Stimulated activated naive CD8-positive, alpha-beta T cell treated with anti-CD3 and anti-CD28 coated beads, Interleukin-15, amount 100 ng/mL, for 72 hours (primary cell): ENCODE results near the gene TSEN34.
A peak's percentile ranks its signal among the peaks of the same experiment; 100 is the strongest.

Experiments
- ATAC-seq: fragments of 150-1000 bp; cut with Tn5 transposase; 2 replicates; pipeline ENCODE4 v1.10.0; 2021; ENCODE audit warnings: mild to moderate bottlenecking, moderate library complexity
- DNase-seq, 2 donors: peaks; one replicate each; pipeline ENCODE4 v3.0.0; 2021 to 2022
- H3K27ac Mint-ChIP-seq, 2 donors: one replicate each; pipeline ENCODE4 v1.8.0; 2022; ENCODE audit warnings: mild to moderate bottlenecking in 2 of 2, mixed read lengths in 2 of 2, moderate library complexity in 2 of 2
- H3K27me3 Mint-ChIP-seq: one replicate; pipeline ENCODE4 v1.8.0; 2022; ENCODE audit warnings: mixed read lengths
- H3K4me1 Mint-ChIP-seq: one replicate; pipeline ENCODE4 v1.8.0; 2022; ENCODE audit warnings: mild to moderate bottlenecking, mixed read lengths
- H3K4me3 Mint-ChIP-seq, 2 donors: one replicate each; pipeline ENCODE4 v1.8.0; 2022; ENCODE audit warnings: mild to moderate bottlenecking in 2 of 2, mixed read lengths in 2 of 2, moderate library complexity in 1 of 2
- H3K9me3 Mint-ChIP-seq, 2 donors: one replicate each; pipeline ENCODE4 v1.8.0; 2022; ENCODE audit warnings: mixed read lengths in 2 of 2

TSEN34 gene

DNA sequence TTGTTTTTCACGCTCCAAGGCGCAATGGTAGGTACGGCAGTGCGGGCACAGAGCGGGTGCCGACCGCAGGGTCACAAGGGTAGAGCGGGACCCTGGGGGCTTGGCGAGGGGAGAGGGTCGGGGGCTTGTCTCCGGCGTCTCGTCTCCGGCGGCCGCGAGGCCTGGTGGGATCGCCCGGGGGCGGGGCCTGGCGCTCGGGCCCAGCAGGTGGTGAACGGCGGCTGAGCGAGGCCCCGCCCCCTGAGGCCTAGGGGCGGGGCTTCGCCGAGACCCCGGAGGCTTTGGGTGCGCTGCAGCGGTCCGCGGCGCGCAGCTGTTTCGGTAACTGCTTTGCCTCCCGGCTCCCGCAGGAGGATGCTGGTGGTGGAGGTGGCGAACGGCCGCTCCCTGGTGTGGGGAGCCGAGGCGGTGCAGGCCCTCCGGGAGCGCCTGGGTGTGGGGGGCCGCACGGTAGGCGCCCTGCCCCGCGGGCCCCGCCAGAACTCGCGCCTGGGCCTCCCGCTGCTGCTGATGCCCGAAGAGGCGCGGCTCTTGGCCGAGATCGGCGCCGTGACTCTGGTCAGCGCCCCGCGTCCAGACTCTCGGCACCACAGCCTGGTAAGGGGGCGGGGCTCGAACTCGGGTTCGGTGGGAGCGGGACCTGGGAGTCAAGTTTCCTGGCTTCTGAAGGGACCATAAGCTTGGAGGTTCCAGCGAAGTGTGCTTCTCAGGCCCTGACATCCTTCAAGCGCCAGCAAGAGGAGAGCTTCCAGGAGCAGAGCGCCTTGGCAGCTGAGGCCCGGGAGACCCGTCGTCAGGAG, at the start of gene TSEN34:
TSS of gene TSEN34 (plus strand) at position 298 of the 800 bp plus-strand sequence. CDS start at position 355, 57 bp downstream.
- H3K27ac Mint-ChIP-seq, result peak within 1 kb of the TSS; percentile 99
- H3K4me3 Mint-ChIP-seq, result peak within 1 kb of the TSS; percentile 88 to 90
- H3K9me3 Mint-ChIP-seq, result no peaks in the 10 kb centered on the region
- peak; percentile 90 to 93 for DNase-seq
- H3K27me3 Mint-ChIP-seq, result no peaks in the 10 kb centered on the region
- peak; percentile 45 for ATAC-seq
- H3K4me1 Mint-ChIP-seq, result peaks cover 48% of the 10 kb centered on the region

DNA sequence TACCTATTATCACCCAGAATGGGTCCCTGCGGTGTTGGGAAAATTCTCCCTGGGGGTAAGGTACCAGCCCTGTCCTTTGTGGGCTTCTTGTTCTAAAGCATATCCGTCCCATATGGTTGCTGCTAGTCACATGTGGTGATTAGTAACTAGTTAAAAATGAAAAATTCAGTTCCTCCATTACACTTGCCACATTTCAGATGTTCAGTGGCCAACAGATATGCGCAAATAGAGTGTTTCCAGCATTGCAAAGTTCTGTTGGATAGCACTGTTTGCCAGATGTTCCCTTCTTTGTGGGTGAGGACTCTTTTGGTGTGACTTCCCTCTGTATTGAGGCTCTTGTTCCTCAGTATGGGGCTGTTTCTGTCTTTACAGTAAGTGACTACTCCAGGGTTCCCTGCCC, 49.8 kb upstream of the TSEN34 start:
- H3K27ac Mint-ChIP-seq, result no peak overlapping the region
- ATAC-seq, result no peak
- no peaks in the 10 kb centered on the region for H3K27me3 Mint-ChIP-seq
- H3K4me1 Mint-ChIP-seq, result peaks cover 54% of the 10 kb centered on the region
- no peak for DNase-seq
- H3K4me3 Mint-ChIP-seq, result no peak overlapping the region
- H3K9me3 Mint-ChIP-seq, result no peaks in the 10 kb centered on the region

DNA sequence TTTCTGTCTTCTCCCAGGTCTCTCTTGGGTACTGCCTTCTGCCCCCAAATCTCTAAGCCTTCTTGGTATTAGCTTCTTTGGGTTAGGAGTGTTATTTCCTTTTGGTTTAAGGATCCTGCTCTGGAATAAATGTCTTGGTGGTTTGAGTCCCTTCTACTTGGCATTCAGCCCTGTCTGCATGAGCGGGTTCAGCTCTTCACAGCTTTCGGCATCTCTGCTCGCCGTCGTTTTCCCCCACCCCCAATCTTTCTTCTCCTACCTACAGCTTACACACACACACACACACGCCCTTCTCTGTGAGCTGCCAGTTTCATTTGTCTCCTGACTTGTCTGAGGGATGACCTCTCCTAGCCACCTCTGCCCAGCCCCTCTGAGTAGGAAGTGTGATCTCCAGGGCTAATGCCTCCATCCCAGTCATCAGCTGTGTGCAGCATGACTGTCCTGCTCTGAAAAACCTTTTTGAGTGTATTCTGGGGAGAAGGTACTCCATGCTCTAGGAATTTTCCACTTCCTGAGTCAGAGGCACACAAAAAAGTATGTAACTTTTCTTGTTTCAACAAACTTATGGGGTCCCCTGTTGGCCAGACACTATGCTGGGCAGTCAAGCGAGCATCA, 48.8 kb upstream of the TSEN34 start:
- Mint-ChIP-seq H3K27ac (no peak overlapping the region), H3K27me3 (no peaks in the 10 kb centered on the region), H3K4me1 (peaks cover 49% of the 10 kb centered on the region), H3K4me3 (no peak overlapping the region), H3K9me3 (no peaks in the 10 kb centered on the region)
- ATAC-seq (no peak), DNase-seq (no peak)

DNA sequence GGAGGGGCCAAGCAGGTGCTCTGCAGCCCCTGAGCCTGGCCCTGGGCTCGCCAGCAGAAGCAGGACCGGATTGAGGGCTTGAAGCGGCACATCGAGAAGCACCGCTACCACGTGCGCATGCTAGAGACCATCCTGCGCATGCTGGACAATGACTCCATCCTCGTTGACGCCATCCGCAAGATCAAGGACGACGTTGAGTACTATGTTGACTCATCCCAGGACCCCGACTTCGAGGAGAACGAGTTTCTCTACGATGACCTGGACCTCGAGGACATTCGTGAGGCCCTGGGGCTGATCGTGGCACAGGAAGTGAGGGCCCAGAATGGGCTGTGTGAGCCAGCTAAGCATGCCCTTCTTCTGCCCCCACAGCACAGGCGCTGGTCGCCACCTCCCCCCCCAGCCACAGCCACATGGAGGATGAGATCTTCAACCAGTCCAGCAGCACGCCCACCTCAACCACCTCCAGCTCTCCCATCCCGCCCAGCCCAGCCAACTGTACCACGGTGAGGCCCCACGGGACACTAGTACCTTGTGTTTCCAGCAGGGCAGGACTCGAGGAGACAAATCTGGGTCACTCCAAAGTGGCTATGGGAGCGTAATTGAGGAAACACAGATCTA, 45.5 kb upstream of the TSEN34 start:
- Mint-ChIP-seq H3K27ac (no peak overlapping the region), H3K9me3 (no peaks in the 10 kb centered on the region), H3K4me1 (peaks cover 25% of the 10 kb centered on the region), H3K27me3 (no peaks in the 10 kb centered on the region), H3K4me3 (no peak overlapping the region)
- ATAC-seq (no peak), DNase-seq (no peak)

DNA sequence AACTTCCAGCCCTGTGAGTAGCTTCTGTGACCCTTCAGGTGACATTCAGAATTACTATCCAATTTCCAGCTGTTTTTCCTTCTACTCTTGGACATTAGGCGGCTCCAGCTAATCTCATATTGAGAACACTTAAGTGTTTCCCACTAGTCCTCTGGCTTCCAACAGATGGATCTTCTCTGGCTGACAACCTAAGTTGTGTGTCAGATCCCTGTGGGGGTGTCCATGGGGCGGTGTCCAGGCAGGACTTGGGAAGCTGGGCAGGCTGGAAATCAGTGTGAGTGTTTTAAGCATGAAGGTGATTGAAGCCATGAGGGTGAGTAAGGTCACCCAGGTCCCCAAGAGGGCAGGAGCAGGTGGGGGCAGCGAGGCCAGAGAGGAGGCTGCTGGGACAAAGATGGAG, 43.4 kb upstream of the TSEN34 start:
- Mint-ChIP-seq H3K27me3 (no peaks in the 10 kb centered on the region), H3K27ac (peak overlapping the region in 1 of 2 donors; percentile 49), H3K4me3 (no peak overlapping the region), H3K4me1 (peaks cover 15% of the 10 kb centered on the region), H3K9me3 (no peaks in the 10 kb centered on the region)
- ATAC-seq, result no peak
- DNase-seq, result no peak

DNA sequence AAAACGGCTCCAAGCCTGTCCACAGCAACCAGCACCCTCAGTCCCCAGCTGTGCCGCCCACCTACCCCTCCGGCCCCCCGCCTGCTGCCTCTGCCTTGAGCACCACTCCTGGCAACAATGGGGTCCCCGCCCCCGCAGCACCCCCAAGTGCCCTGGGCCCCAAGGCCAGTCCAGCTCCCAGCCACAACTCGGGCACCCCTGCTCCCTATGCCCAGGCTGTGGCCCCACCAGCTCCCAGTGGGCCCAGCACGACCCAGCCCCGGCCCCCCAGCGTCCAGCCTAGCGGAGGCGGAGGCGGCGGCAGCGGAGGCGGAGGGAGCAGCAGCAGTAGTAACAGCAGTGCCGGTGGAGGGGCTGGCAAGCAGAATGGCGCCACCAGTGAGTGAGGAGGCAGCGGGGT, 43.0 kb upstream of the TSEN34 start:
- Mint-ChIP-seq H3K4me1 (peaks cover 20% of the 10 kb centered on the region), H3K27ac (no peak overlapping the region), H3K4me3 (no peak overlapping the region), H3K9me3 (no peaks in the 10 kb centered on the region), H3K27me3 (no peaks in the 10 kb centered on the region)
- ATAC-seq (peak; percentile 18), DNase-seq (no peak)

DNA sequence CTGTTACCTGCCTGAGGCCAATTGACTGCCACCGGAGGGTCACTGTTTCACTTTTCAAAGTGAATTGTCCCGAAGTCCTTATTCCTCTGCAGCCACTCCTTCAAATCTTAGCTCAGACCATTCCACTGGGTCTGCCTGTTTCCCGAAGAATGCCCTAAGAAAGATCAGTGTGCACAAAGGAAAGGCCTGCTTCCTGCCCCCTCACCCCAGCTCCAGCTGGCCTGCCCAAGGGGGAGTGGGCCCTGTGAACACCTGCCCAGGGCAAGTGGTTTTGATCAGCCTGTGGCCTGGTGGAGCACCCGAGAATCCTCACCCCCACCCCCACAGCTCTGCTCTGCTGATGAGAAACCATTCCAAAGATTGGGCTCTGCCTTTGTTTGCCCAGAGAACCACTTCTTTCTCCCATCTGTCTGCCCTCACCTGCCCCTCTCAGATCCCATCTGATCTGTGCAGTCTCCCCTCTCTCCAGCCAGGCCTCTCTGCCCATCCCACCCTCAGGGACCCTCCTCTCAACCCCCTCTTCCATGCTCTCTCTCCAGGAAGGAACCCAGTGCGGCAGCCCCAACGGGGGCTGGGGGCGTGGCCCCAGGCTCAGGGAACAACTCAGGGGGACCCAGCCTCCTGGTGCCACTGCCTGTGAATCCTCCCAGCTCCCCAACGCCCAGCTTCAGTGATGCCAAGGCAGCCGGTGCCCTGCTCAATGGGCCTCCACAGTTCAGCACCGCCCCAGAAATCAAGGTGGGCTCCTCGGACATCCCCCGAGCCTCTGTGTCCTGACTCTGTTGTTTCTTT, 41.9 kb upstream of the TSEN34 start:
- Mint-ChIP-seq H3K27ac (peak overlapping the region; percentile 40 to 68), H3K4me1 (peaks cover 24% of the 10 kb centered on the region), H3K9me3 (no peaks in the 10 kb centered on the region), H3K4me3 (no peak overlapping the region), H3K27me3 (no peaks in the 10 kb centered on the region)
- ATAC-seq (no peak), DNase-seq (no peak)

DNA sequence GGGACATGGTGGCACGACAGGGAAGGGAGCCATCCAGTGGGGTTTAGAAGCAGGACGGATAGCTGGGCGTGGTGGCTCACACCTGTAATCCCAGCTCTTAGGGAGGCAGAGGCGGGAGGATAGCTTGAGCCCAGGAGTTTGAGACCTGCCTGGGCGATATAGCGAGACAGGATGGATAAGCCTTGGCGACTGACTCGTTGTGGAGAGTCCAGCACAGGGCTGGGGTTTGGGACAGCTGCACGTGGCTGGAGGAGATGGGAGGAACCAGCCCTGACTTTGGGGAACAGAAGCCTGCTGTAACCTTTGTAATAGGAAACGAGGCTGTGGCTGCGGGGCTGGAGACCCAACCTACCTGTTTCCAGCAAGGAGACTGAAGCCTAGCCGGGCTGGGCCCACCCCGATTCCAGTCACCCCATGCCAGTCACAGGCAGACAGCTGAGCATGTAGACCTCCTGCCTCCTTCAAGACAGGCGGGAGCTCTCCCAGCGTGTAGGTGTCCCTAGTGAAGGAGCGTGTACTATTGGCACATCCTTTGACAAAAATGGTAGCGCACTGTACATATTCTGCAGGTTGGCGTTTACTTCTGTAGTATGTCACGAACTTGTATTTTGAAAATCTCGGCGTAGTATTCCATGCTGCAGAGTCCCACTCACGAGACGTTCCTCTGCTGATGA, 39.6 kb upstream of the TSEN34 start:
- peak overlapping the region in 1 of 2 donors; percentile 93 for H3K27ac Mint-ChIP-seq

DNA sequence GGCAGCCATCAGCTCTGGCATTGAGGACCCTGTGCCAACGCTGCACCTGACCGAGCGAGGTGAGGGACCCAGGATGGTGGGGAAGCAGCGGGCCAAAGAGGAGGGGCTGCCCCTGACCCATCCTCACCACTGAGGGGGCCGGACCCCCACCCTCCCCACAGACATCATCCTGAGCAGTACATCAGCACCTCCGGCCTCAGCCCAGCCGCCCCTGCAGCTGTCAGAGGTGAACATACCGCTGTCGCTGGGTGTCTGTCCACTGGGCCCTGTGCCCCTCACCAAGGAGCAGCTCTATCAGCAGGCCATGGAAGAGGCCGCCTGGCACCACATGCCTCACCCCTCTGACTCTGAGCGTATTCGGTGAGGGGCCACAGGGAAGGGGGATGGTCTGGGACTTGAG, 38.8 kb upstream of the TSEN34 start:
- ATAC-seq, result no peak
- no peak overlapping the region for H3K4me3 Mint-ChIP-seq
- peaks cover 42% of the 10 kb centered on the region for H3K4me1 Mint-ChIP-seq
- H3K9me3 Mint-ChIP-seq, result no peaks in the 10 kb centered on the region
- no peak for DNase-seq
- peak overlapping the region in 1 of 2 donors; percentile 87 for H3K27ac Mint-ChIP-seq
- H3K27me3 Mint-ChIP-seq, result no peaks in the 10 kb centered on the region

More for the DNA sequence above, 39.6 kb upstream of the TSEN34 start:
- no peak for ATAC-seq
- H3K9me3 Mint-ChIP-seq, result no peaks in the 10 kb centered on the region
- peaks cover 35% of the 10 kb centered on the region for H3K4me1 Mint-ChIP-seq
- no peak for DNase-seq
- no peak overlapping the region for H3K4me3 Mint-ChIP-seq
- H3K27me3 Mint-ChIP-seq, result no peaks in the 10 kb centered on the region

DNA sequence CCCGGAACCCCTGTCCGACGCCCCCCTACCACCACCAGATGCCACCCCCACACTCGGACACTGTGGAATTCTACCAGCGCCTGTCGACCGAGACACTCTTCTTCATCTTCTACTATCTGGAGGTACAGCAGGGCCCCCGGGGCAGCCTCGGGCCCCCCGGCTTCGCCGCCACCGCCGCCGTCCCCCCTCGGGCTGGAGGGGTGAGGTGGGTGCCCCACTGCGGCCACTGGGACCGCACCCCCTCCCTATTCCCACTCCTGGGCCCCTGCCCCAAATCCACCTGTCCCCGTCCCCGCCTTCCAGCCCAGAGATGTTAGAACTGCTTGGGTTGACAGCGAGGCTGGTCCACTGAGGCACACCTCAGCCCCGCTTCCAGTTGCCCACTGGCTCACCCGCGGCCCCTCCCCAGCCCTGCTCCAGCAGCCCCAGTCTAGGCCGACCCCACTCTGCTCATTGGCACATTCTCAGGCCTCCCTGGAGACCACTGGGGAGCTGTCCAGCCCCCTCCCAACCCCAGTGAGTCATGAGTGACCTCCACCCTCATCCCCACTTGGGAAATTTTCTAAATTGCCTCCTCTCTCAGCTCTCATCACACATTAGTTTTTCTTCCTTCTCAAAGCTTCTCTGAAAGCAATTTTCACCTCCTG, 38.1 kb upstream of the TSEN34 start:
- DNase-seq (no peak), ATAC-seq (peak; percentile 31)
- H3K27me3 Mint-ChIP-seq, result no peaks in the 10 kb centered on the region
- H3K4me3 Mint-ChIP-seq, result no peak overlapping the region
- peak overlapping the region in 1 of 2 donors; percentile 50 for H3K27ac Mint-ChIP-seq
- peaks cover 45% of the 10 kb centered on the region for H3K4me1 Mint-ChIP-seq
- H3K9me3 Mint-ChIP-seq, result no peaks in the 10 kb centered on the region

DNA sequence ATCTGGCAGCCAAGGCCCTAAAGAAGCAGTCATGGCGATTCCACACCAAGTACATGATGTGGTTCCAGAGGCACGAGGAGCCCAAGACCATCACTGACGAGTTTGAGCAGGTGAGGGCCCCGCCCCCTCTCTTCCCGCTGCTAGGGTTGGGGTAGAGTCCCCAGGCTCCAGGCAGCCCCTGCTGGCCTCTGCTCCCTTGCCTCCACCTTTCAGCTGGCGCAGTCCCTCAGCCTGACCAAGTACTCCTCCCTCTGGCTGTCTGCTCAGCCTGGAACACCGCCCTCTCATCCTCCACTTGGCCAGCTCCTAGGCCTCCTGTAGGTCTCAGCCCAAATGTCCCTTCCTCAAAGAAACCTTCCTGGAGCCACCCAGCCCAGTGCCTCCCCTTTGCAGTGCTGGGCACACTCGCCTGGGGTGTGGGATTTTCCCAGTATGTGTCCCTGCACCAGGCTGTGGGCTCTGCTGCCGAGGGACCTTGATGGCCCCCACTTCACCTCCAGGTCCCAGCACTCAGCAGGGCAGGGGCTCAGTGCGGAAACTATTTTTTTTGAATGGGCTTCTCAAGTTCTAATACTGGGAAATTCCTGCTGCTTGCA, 37.3 kb upstream of the TSEN34 start:
- H3K27me3 Mint-ChIP-seq, result no peaks in the 10 kb centered on the region
- DNase-seq, result no peak
- peak overlapping the region in 1 of 2 donors; percentile 88 for H3K27ac Mint-ChIP-seq
- no peak overlapping the region for H3K4me3 Mint-ChIP-seq
- no peak for ATAC-seq
- no peaks in the 10 kb centered on the region for H3K9me3 Mint-ChIP-seq
- H3K4me1 Mint-ChIP-seq, result peaks cover 54% of the 10 kb centered on the region

DNA sequence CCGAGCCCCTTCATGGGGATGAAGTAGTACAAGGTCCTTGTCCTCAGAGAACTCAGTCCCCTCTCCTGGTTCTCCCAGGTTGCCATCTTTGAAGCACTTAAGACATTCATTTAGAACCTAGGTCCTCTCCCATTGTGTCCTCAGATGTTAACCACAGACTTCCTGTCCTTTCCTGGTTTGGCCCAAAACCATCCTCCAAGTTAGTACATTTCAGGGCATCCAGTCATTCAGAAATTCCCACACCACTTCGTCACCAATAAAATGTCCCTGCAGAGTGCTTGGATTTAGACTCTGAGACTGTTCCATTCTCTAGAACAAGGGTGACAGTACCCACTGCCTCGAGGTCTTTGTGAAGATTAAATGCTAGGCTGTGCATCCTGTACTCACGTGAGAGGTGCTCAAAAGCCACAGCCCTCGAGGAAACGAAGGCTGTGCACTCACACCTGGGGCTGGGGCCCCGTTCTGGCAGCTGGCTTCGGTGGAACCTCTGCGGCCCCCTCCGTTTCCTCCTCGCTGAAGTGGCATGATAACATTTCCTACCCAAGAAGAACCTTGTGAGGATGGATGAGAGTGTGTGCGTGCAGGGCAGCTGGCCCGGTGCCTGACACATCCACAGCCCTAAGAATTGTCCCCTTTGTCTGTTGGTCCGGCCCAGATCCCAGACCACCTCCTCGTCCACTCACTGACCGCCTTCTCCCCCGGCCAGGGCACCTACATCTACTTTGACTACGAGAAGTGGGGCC, 36.3 kb upstream of the TSEN34 start:
- DNase-seq, result peak; percentile 35 to 53
- Mint-ChIP-seq H3K27me3 (no peaks in the 10 kb centered on the region), H3K4me1 (peaks cover 56% of the 10 kb centered on the region), H3K9me3 (no peaks in the 10 kb centered on the region), H3K27ac (peak overlapping the region; percentile 41 to 91), H3K4me3 (peak overlapping the region in 1 of 2 donors; percentile 19)
- peak; percentile 5 for ATAC-seq

DNA sequence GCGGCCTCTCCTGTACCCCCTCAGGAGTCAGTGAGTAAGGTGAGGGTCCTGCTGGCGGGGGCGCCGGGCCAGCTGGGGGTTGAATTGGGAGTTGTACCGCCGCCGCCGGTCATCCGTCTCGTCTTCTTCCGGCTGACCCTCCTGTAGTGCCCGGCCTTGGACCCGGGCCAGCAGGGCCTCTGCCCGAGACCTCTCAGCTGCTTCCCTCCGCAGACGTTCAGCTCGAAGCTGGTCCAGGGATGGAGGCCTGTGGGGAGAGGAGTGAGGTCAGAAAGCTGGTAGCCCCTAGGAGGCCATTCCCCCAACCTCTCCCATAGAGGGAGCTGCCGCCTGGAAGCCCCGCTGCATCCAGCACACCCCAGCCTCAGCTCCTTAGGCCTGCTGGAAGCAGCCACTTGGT, 35.4 kb upstream of the TSEN34 start:
- Mint-ChIP-seq H3K9me3 (no peaks in the 10 kb centered on the region), H3K4me1 (peaks cover 66% of the 10 kb centered on the region), H3K27me3 (no peaks in the 10 kb centered on the region), H3K4me3 (no peak overlapping the region), H3K27ac (peak overlapping the region in 1 of 2 donors; percentile 81)
- no peak for ATAC-seq
- DNase-seq, result no peak

DNA sequence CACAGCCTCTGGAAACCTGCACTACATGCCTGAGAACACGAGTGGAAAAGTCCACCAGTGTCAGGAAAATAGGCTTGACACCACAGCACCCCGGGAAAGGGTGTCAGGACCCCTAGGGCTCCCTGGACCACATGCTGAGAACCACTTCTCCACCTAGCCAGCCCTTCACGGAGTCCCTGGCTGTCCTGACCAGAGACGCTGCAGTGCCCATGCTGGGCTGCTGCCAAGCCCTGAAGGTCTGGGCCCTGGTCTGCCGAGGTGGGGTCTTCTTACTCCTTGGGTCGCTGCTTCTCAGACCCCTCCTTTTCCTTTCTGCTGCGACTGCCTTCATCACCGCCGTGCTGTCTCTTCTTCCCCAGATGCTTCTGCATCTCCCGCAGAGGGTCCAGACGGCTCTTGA, 34.6 kb upstream of the TSEN34 start:
- Mint-ChIP-seq H3K27ac (peak overlapping the region in 1 of 2 donors; percentile 88), H3K4me3 (no peak overlapping the region), H3K27me3 (no peaks in the 10 kb centered on the region), H3K4me1 (peaks cover 74% of the 10 kb centered on the region), H3K9me3 (no peaks in the 10 kb centered on the region)
- DNase-seq (no peak), ATAC-seq (no peak)
